HL-60 (cell line): ENCODE measurements around the gene LMAN1L.

Source experiments
- CTCF ChIP-seq: IDR thresholded peaks from one replicate; pipeline ENCODE4 v1.5.1; 2011; ENCODE audit warnings: low read length, control low read depth, inconsistent platforms; ENCODE audit not compliant: insufficient read depth
- POLR2AphosphoS5 ChIP-seq: IDR thresholded peaks from 2 replicates; pipeline ENCODE4 v1.6.1; 2012; ENCODE audit warnings: low read depth
- REST ChIP-seq: IDR thresholded peaks from 2 replicates; pipeline ENCODE4 v1.6.1; 2012; ENCODE audit warnings: low read depth; ENCODE audit not compliant: insufficient replicate concordance
- SPI1 ChIP-seq: IDR thresholded peaks from 2 replicates; pipeline ENCODE4 v1.6.1; 2012; ENCODE audit warnings: low read depth, mild to moderate bottlenecking, borderline replicate concordance

- TF ChIP-seq CTCF (no peak), POLR2AphosphoS5 (no peak), REST (no peak), SPI1 (no peak)
Observed at GRCh38 chr15:74778599-74778970, 34.0 kb upstream of the LMAN1L start.
